Spinal cord (tissue), 10 donors: ENCODE data around the gene FBXO48. TPM values are rescaled to one million over a fixed set of nuclear protein-coding genes. Genes with fewer than 3 reads are reported as not detected.
"Not testable (repeated sequence)": the region's sequence is repeated elsewhere in the genome, so short reads cannot be mapped to it uniquely, and the experiment has no call there.

Experiments
- DNase-seq, 6 donors: peaks; one replicate each; pipeline versions ENCODE4 v3.0.0 to v3.0.0-alpha.2; 2013 to 2015; ENCODE audit warnings: low spot score in 6 of 6, low read depth in 4 of 6
- H3K27ac ChIP-seq: one replicate; pipeline ENCODE4 v1.5.1; 2013; ENCODE audit warnings: low read depth, low read length, control low read depth
- H3K27me3 ChIP-seq: one replicate; pipeline ENCODE4 v1.6.1; 2013; ENCODE audit warnings: low read length; ENCODE audit not compliant: control insufficient read depth, insufficient read depth
- H3K36me3 ChIP-seq: one replicate; pipeline ENCODE4 v1.6.1; 2013; ENCODE audit warnings: low read length; ENCODE audit not compliant: control insufficient read depth, insufficient read depth
- H3K4me1 ChIP-seq: one replicate; pipeline ENCODE4 v1.6.1; 2013; ENCODE audit warnings: low read length; ENCODE audit not compliant: control insufficient read depth, insufficient read depth
- H3K4me3 ChIP-seq: one replicate; pipeline ENCODE4 v1.5.1; 2013; ENCODE audit warnings: low read depth, low read length, control low read depth
- H3K9me3 ChIP-seq: one replicate; pipeline ENCODE4 v1.6.1; 2013; ENCODE audit warnings: low read length; ENCODE audit not compliant: control insufficient read depth, insufficient read depth
- WGBS: methylation state at CpG from one replicate; pipeline ENCODE4 v1.1.5; 2013; ENCODE audit warnings: missing lambda C conversion rate; ENCODE audit not compliant: insufficient coverage; 5-methylcytosine and 5-hydroxymethylcytosine counted together
- polyA plus RNA-seq, 2 donors: library from polyadenylated mRNA; unstranded; fragments of 120-200 nt; gene quantifications; one replicate each; pipeline ENCODE4 v1.2.1, GENCODE V29; 2013; ENCODE audit not compliant: insufficient read length in 2 of 2
- total RNA-seq, 2 donors: library from RNA; depleted of rRNA in 1 of 2; stranded (reverse); fragments of 120-200 nt in 1 of 2; fragments of >200 nt in 1 of 2; gene quantifications; one replicate each; pipeline versions ENCODE4 v1.2.3 to v1.2.4, GENCODE V29; 2013 to 2014
- donor health status: healthy.

Gene FBXO48
- total and polyA plus RNA-seq, 4 donors = 0.72 to 2.3 (median 1.7) TPM

DNA sequence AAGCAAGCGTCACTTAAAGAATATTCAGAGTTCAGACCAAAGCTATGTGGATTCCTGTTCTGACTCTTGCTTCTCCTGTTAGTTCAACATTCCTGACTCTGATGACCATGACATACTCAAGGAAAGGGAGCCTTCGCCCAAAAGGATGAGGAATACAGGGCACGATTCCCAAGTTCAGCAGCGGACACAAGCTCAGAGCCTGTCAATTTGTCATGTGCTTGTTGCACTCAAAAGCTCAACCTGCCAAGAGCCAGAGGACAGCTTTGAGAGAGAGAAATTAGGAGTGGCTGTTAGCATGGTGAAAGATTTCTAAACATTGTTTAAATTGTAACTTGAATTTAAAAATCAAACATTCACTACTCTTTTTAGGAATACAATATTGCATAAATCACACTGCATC, 33.6 kb upstream of the FBXO48 start:
- WGBS = 80% methylated on average over 4 of the region's 4 CpGs
- Histone ChIP-seq H3K4me1 (no peaks in the 10 kb centered on the region), H3K9me3 (peaks cover 3% of the 10 kb centered on the region), H3K36me3 (no peaks in the 10 kb centered on the region), H3K4me3 (no peak overlapping the region), H3K27me3 (no peaks in the 10 kb centered on the region), H3K27ac (no peak overlapping the region)
- DNase-seq = no peak

DNA sequence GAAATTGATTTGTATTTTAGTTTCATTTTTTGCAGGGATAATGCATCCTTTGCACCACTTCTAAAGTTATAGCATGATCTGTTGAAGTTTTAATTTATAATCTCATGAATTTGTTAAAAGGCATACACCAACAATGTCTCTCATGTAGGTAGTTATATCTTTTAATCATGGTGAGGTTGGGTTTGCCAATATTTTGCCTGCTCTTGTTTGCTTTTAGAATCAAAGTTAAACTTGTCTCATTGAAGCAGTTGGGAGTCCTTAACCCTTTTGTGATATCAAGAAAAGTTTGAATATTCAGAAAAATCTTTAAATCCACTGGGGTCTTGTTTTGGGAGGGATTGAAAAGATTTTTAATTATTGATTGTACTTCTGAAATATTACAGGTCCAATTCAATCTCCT, 32.0 kb upstream of the FBXO48 start:
- no peaks in the 10 kb centered on the region for H3K36me3 ChIP-seq
- H3K27me3 ChIP-seq = no peaks in the 10 kb centered on the region
- H3K4me1 ChIP-seq = no peaks in the 10 kb centered on the region
- H3K9me3 ChIP-seq = peaks cover 5% of the 10 kb centered on the region
- no peak overlapping the region for H3K27ac ChIP-seq
- DNase-seq = no peak
- no peak overlapping the region for H3K4me3 ChIP-seq

DNA sequence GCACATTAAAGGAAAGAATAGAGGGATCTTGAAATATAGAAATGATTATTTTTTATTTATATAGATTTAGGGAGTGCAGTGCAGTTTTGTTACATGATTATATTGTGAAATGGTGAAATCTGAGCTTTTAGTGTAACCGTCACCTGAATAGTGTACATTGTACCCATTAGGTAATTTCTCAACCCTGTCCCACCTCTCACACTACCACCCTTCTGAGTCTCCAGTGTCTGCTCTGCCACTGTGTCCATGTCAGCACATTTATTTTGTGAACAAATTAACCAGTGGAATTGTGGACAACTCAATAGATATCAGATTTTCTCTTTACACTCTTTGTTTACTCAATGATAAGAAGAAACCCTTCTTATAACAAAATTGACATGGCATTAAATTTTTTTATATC, 24.5 kb upstream of the FBXO48 start:
- Histone ChIP-seq H3K27ac (no peak overlapping the region), H3K27me3 (no peaks in the 10 kb centered on the region), H3K4me3 (no peak overlapping the region), H3K4me1 (no peaks in the 10 kb centered on the region), H3K9me3 (peaks cover 5% of the 10 kb centered on the region), H3K36me3 (no peaks in the 10 kb centered on the region)
- WGBS = no CpG with 5 or more reads among the region's 1 CpG
- DNase-seq = no peak

DNA sequence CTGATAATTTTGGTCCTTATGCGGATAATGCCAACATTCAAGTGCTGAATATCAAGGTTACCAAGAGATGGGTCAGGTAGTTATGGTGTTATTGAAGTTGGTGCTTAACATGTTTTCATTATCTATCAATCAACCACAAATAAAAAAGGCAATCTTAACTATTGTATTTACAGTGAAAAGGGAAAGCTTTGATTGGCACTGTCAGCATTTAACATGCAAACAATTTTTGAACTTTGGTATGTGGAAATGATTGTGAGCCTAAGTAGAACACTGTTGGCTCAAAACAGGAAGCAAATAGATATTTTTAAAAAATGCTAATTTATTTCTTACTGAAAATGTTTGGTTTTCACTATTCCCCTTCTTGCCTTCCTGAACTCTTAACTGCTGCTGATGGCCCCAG, 22.2 kb upstream of the FBXO48 start:
- DNase-seq = no peak
- Histone ChIP-seq H3K4me1 (no peaks in the 10 kb centered on the region), H3K36me3 (no peaks in the 10 kb centered on the region), H3K4me3 (no peak overlapping the region), H3K27ac (no peak overlapping the region), H3K9me3 (no peaks in the 10 kb centered on the region), H3K27me3 (no peaks in the 10 kb centered on the region)
- no CpG with 5 or more reads among the region's 1 CpG for WGBS

DNA sequence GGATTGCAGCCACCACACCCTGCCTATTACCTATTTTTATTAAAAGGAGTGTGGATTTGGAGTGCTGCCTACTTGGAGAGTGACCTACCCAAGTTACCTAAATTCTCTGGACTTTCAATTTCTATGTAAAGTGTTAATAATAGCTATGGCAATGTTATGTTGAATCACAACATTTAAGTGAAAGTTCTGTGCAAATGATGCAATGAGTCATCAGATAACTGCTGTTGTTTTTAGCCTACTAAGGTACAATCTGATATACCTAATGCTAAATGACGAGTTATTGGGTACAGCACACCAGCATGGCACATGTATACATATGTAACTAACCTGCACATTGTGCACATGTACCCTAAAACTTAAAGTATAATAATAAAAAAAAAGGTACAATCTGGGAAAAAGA, 21.5 kb upstream of the FBXO48 start:
- H3K27ac ChIP-seq, H3K9me3 ChIP-seq, H3K4me1 ChIP-seq, H3K36me3 ChIP-seq, H3K27me3 ChIP-seq, DNase-seq, H3K4me3 ChIP-seq: not testable (repeated sequence)
- WGBS = no CpG with 5 or more reads among the region's 1 CpG

DNA sequence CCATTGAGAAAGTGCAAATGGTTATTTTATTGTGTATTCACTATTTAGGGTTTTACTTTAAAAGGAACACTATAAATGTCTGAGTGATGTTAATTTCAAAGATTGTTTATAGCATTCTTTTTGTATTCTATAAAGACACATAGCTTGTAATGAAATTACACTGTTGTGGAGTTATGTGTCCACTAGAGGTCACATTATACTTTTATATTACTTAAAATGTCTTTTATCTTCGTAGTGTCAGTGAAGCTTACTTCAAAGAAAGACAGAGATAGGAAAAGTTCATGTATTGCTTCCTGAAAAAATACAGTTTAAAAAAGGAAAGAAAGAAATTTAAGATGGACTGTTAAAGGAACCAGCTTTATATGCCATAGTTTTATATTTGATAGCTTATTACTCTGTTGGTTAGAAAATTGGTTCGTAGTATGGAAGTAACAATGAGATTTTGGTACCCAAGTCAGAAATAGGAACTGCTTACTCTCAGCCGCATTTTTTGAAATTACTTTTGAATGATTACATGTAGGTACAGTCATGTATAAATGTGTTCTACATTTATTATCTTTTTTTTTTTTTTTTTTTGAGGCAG, 20.8 kb upstream of the FBXO48 start:
- no peaks in the 10 kb centered on the region for H3K36me3 ChIP-seq
- no peaks in the 10 kb centered on the region for H3K27me3 ChIP-seq
- DNase-seq = peak in 2 of 6 donors; percentile 44 to 73
- no peaks in the 10 kb centered on the region for H3K4me1 ChIP-seq
- no peaks in the 10 kb centered on the region for H3K9me3 ChIP-seq
- WGBS = no CpG with 5 or more reads among the region's 3 CpGs
- no peak overlapping the region for H3K4me3 ChIP-seq
- no peak overlapping the region for H3K27ac ChIP-seq

DNA sequence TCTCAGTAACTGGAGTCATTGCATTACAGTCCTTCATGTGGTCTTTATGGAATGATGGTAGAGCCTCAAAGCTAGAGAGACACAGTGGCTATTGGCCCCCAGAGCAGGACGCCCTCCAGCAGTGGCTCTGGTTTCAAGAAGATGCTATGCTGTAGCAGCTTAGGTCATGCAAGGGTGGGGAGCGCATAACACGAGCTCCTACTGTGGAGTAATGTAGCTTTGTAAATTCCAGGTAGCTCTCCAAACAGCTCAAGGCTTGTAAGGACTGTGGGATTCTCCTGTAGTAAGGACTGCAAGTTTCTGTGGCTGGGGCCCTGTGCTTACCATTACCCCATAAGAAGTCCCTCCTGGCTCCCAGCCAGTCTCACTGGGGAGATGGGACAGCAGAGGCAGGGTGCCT, 15.9 kb upstream of the FBXO48 start:
- Histone ChIP-seq H3K4me3 (no peak overlapping the region), H3K36me3 (no peaks in the 10 kb centered on the region)
- 72% methylated on average over 3 of the region's 3 CpGs for WGBS

DNA sequence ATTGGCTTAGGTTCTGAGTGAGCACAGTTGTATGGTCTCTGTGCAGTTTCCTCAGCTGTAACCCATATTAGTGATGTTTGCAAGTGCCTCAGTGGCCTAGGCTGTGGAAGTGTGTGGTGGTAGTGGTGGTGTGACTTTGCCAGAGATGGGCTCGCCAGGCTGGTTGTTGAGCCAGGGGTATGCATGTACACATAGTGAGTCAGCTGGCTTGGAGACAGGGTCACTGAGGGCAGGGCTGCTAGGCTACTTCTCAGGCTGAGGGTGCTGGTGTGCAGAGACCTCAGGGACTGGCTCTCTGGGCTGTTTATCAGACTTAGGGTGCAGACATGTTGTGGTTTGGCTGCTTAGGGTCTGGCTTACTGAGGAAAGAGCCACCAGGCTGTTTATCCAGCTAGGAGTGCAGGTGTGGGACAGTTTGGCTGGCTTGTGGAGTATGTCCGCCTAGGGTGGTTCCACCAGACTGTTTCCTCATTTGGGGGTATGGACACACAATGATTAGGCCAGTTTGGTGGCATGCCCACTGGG, 15.3 kb upstream of the FBXO48 start:
- no peaks in the 10 kb centered on the region for H3K4me1 ChIP-seq
- 96% methylated on average over 2 of the region's 2 CpGs for WGBS
- no peak overlapping the region for H3K27ac ChIP-seq
- H3K27me3 ChIP-seq = no peaks in the 10 kb centered on the region
- H3K4me3 ChIP-seq = no peak overlapping the region
- DNase-seq = no peak
- H3K36me3 ChIP-seq = no peaks in the 10 kb centered on the region
- no peaks in the 10 kb centered on the region for H3K9me3 ChIP-seq

More for the DNA sequence above, 15.9 kb upstream of the FBXO48 start:
- Histone ChIP-seq H3K4me1 (no peaks in the 10 kb centered on the region), H3K27me3 (no peaks in the 10 kb centered on the region), H3K9me3 (no peaks in the 10 kb centered on the region), H3K27ac (no peak overlapping the region)
- no peak for DNase-seq

DNA sequence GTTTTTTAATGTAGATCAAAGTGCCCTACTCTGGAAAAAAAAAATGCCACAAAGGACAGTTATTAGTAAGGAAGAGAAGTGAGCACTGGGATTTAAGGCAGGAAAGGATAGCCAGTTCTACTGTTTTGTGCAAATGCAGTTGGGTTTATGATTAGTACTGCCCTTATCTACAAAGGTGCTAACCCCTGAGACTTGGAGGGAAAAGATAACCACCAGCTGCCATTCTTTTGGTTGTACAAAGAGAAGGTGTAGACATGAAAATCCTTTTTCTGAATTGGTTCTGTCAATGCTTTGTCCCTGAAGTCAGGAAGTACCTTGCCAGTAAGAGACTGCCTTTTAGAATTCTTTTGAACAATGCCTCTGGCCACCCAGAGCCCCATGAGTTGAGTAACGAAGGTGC, 11.6 kb upstream of the FBXO48 start:
- WGBS = no CpG with 5 or more reads among the region's 1 CpG
- H3K27ac ChIP-seq = no peak overlapping the region
- no peaks in the 10 kb centered on the region for H3K4me1 ChIP-seq
- no peaks in the 10 kb centered on the region for H3K9me3 ChIP-seq
- no peaks in the 10 kb centered on the region for H3K27me3 ChIP-seq
- H3K4me3 ChIP-seq = no peak overlapping the region
- no peak for DNase-seq
- H3K36me3 ChIP-seq = no peaks in the 10 kb centered on the region

DNA sequence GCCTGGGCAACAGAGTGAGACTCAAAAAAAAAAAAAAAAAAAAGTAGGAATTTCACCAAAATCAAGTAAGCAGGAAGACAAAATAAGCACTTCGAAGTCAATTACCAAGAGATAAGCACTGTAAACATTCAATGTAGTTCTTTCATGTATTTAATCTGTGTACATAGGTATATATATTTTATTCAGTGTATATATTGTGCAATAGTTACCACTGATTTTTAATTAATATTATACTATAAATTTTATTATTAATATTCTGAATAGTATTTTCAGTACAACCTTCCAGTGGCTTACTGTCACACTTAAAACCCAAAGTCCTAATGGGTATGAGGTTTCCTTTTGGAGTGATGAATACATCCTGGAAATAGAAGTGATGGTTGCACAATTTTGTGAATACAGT, 9.4 kb upstream of the FBXO48 start:
- DNase-seq = no peak
- no CpG with 5 or more reads among the region's 1 CpG for WGBS
- Histone ChIP-seq H3K36me3 (no peaks in the 10 kb centered on the region), H3K9me3 (no peaks in the 10 kb centered on the region), H3K4me1 (no peaks in the 10 kb centered on the region), H3K27ac (no peak overlapping the region), H3K4me3 (no peak overlapping the region), H3K27me3 (no peaks in the 10 kb centered on the region)
